K562 (cell line): ENCODE data around the gene GGT6. TPM values are rescaled to one million over a fixed set of nuclear protein-coding genes. Genes with fewer than 3 reads are reported as not detected.

Experiments used
- ATAC-seq: fragments of 200-7000 bp; cut with Tn5 transposase; 3 replicates; pipeline ENCODE4 v1.9.1; 2020; ENCODE audit warnings: moderate library complexity
- BruUV-seq: library from RNA; stranded (reverse); fragments of 400-500 nt; replicated peaks from 2 replicates; lab custom pipeline; 2021; lab: Mats Ljungman, UMichigan
- CTCF ChIA-PET: fragments of 300-600 bp; formaldehyde crosslinking; extraction: SDS; loops from one replicate; lab custom pipeline; 2021; ENCODE audit warnings: low intra/inter-chr PET ratio; lab: Yijun Ruan, JAX
- POLR2A ChIA-PET: fragments of 300-600, 350-650 bp; sonication (Branson Sonifier 250); formaldehyde crosslinking; extraction: SDS; loops from one replicate; lab custom pipeline; 2021; ENCODE audit warnings: antibody characterized with exemption, inconsistent platforms; lab: Yijun Ruan, JAX
- DNase-seq, 4 experiments: peaks; one replicate each; pipeline versions ENCODE4 v3.0.0 to v3.0.0-alpha.2; 2011 to 2018; ENCODE audit warnings: low spot score in 3 of 4, mixed read lengths in 3 of 4; ENCODE audit errors: extremely low read depth in 1 of 4
- FAIRE-seq: peaks from 2 replicates; lab custom pipeline; 2011; peaks lifted over from hg19 to GRCh38; lab: Jason Lieb, UNC
- H2AFZ ChIP-seq: 2 replicates; pipeline ENCODE4 v1.6.0; 2011; ENCODE audit warnings: low read depth, low read length, control low read depth, inconsistent platforms
- H3K27ac ChIP-seq: fragments of 200-600 bp; 3 replicates; pipeline ENCODE4 v1.8.0; 2011; ENCODE audit warnings: low read depth, mild to moderate bottlenecking, control low read depth, inconsistent platforms, low read length, moderate library complexity, mixed read lengths; ENCODE audit errors: extremely low read depth
- H3K27me3 ChIP-seq, 2 experiments: fragments of 300-600 bp in 1 of 2; 2 replicates in 1 of 2; 3 replicates in 1 of 2; pipeline versions ENCODE4 v1.6.0 to v1.8.0; 2011; ENCODE audit warnings: inconsistent platforms in 2 of 2, low read length in 2 of 2, mild to moderate bottlenecking in 1 of 2, mixed read lengths in 1 of 2, moderate library complexity in 1 of 2; ENCODE audit not compliant: control insufficient read depth in 2 of 2, insufficient read depth in 2 of 2
- H3K36me3 ChIP-seq: fragments of 300-600 bp; 3 replicates; pipeline ENCODE4 v1.8.0; 2011; ENCODE audit warnings: mild to moderate bottlenecking, low read length, inconsistent platforms; ENCODE audit not compliant: control insufficient read depth, insufficient read depth
- H3K4me1 ChIP-seq, 2 experiments: fragments of 200-600 bp in 1 of 2; replicated peaks in 1 of 2; 2 replicates in 1 of 2; 3 replicates in 1 of 2; pipeline versions ENCODE4 v1.5.1 to v1.8.0; 2011; ENCODE audit warnings: inconsistent platforms in 2 of 2, low read length in 2 of 2, mild to moderate bottlenecking in 1 of 2, mixed read lengths in 1 of 2, moderate library complexity in 1 of 2; ENCODE audit not compliant: control insufficient read depth in 2 of 2, insufficient read depth in 2 of 2
- H3K4me2 ChIP-seq: 2 replicates; pipeline ENCODE4 v1.6.1; 2011; ENCODE audit warnings: low read length, control low read depth, inconsistent platforms, mixed read lengths; ENCODE audit not compliant: insufficient read depth
- H3K4me3 ChIP-seq: fragments of 200-600 bp; sonication (generic), shearing (Covaris generic); 2 replicates; pipeline ENCODE4 v1.5.1; 2016; ENCODE audit warnings: control low read depth, inconsistent platforms
- H3K79me2 ChIP-seq: fragments of 200-600 bp; 3 replicates; pipeline ENCODE4 v1.8.0; 2011; ENCODE audit warnings: low read length, inconsistent platforms; ENCODE audit not compliant: control insufficient read depth, insufficient read depth
- H3K9ac ChIP-seq, 2 experiments: 2 replicates each; pipeline versions ENCODE4 v1.6.0 to v1.6.1; 2011; ENCODE audit warnings: low read depth in 2 of 2, low read length in 2 of 2, control low read depth in 1 of 2, inconsistent platforms in 1 of 2, mild to moderate bottlenecking in 1 of 2, mixed read lengths in 1 of 2; ENCODE audit not compliant: insufficient read depth in 1 of 2
- H3K9me1 ChIP-seq: one replicate; pipeline ENCODE4 v1.6.0; 2011; ENCODE audit warnings: inconsistent platforms, mild to moderate bottlenecking, low read length, moderate library complexity; ENCODE audit not compliant: control insufficient read depth, insufficient read depth
- H3K9me3 ChIP-seq: replicated peaks from 2 replicates; pipeline ENCODE4 v1.5.1; 2011; ENCODE audit warnings: low read depth, low read length, inconsistent platforms; ENCODE audit not compliant: control insufficient read depth, insufficient read depth
- H4K20me1 ChIP-seq: replicated peaks from 2 replicates; pipeline ENCODE4 v1.6.1; 2011; ENCODE audit warnings: low read length, inconsistent platforms, mixed read lengths; ENCODE audit not compliant: control insufficient read depth, insufficient read depth
- HNRNPK ChIP-seq: fragments of 200-400 bp; formaldehyde crosslinking; IDR thresholded peaks from one replicate; pipeline ENCODE4 v1.6.1; 2018; ENCODE audit warnings: mild to moderate bottlenecking, low read depth, low read length; ENCODE audit not compliant: poor library complexity, severe bottlenecking
- NCOA4 ChIP-seq: fragments of 450-650 bp; IDR thresholded peaks from 2 replicates; pipeline ENCODE4 v1.6.1; 2018; ENCODE audit warnings: mild to moderate bottlenecking; ENCODE audit not compliant: partially characterized antibody
- NR1H2 ChIP-seq: sonication (generic); formaldehyde crosslinking; IDR thresholded peaks from 2 replicates; pipeline ENCODE4 v1.4.0; 2020; ENCODE audit warnings: mild to moderate bottlenecking, missing genetic modification reagents
- PHF20 ChIP-seq: fragments of 450-650 bp; IDR thresholded peaks from 2 replicates; pipeline ENCODE4 v1.6.1; 2018; ENCODE audit not compliant: partially characterized antibody
- SP2 ChIP-seq: IDR thresholded peaks from 2 replicates; pipeline ENCODE4 v1.6.1; 2011; ENCODE audit warnings: mild to moderate bottlenecking, low read depth, low read length, moderate library complexity; ENCODE audit not compliant: poor library complexity, severe bottlenecking; ENCODE audit errors: extremely low read depth
- ZBTB9 ChIP-seq: fragments of 450-650 bp; formaldehyde crosslinking; IDR thresholded peaks from 2 replicates; pipeline ENCODE4 v1.4.0; 2020; ENCODE audit warnings: mild to moderate bottlenecking, moderate library complexity
- ZNF395 ChIP-seq: fragments of 200-800 bp; sonication (Bioruptor generic); IDR thresholded peaks from 2 replicates; pipeline ENCODE4 v1.6.1; 2017; ENCODE audit warnings: missing genetic modification characterization, missing compliant biosample characterization
- ZNF589 ChIP-seq: fragments of 200-800 bp; sonication (Bioruptor generic); IDR thresholded peaks from 2 replicates; pipeline ENCODE4 v1.6.1; 2016; ENCODE audit warnings: low read depth, missing genetic modification characterization, missing compliant biosample characterization
- ZNF668 ChIP-seq: fragments of 250-450 bp; sonication (Bioruptor Pico); IDR thresholded peaks from 2 replicates; pipeline ENCODE4 v1.8.0; 2022; ENCODE audit warnings: mild to moderate bottlenecking, inconsistent platforms
- WGBS: fragments of 100-300 bp; shearing (Covaris generic); methylation state at CpG from one replicate; pipeline ENCODE4 v1.1.6; 2016; ENCODE audit warnings: low coverage, mixed read lengths; ENCODE audit not compliant: insufficient coverage; ENCODE audit errors: missing lambda C conversion rate; 5-methylcytosine and 5-hydroxymethylcytosine counted together
- in situ Hi-C: fragments of 300-500 bp; cut with MboI; formaldehyde crosslinking; loops from 4 replicates; pipeline ENCODE4 v1.15.0; 2018; ENCODE audit warnings: inconsistent platforms, mixed read lengths
- intact Hi-C: fragments of 100-400 bp; cut with micrococcal nuclease; formaldehyde crosslinking; loops from 2 replicates; pipeline ENCODE4 v1.14.2; 2022
- polyA plus RNA-seq, 8 experiments: library from polyadenylated mRNA; depleted of rRNA in 4 of 8; stranded (reverse) in 5 of 8; unstranded in 3 of 8; fragments of >200 nt; fragmentation: Nextera tagmentation in 2 of 8; fragmentation: Illumina TruSeq in 1 of 8; extraction: Ambion mirVana in 2 of 8; extraction: Trizol in 1 of 8; gene quantifications; 2 replicates each; pipeline versions ENCODE4 v1.2.1 to v1.2.3, GENCODE V29; 2011 to 2014; ENCODE audit warnings: inconsistent platforms in 1 of 8, missing spikeins in 1 of 8
- total RNA-seq, 7 experiments: library from RNA; depleted of rRNA in 6 of 7; stranded (reverse); fragments of >200 nt in 6 of 7; fragmentation: Illumina TruSeq in 2 of 7; extraction: Trizol in 2 of 7; gene quantifications; 2 replicates each; pipeline versions ENCODE4 v1.2.1 to v1.2.3, GENCODE V29; 2011 to 2021; ENCODE audit warnings: low replicate concordance in 1 of 7

Gene GGT6
- total and polyA plus RNA-seq, 9 of the 15 experiments (the other 6 are each of a cell fraction or from before 2014, with no cell fraction given) = 0.09 TPM; not detected in 8

- Histone ChIP-seq H3K4me1 (peaks cover 0 to 12% of the 10 kb centered on the region in 2 experiments; a peak in 2 of 5 replicates), H4K20me1 (no peaks in the 10 kb centered on the region), H3K27me3 (peaks cover 3 to 51% of the 10 kb centered on the region in 2 experiments), H3K4me3 (no peak overlapping the region), H3K9ac (no peak overlapping the region), H3K4me2 (no peak overlapping the region), H3K9me1 (no peaks in the 10 kb centered on the region), H3K36me3 (no peaks in the 10 kb centered on the region), H3K9me3 (no peaks in the 10 kb centered on the region), H2AFZ (no peak overlapping the region), H3K79me2 (no peaks in the 10 kb centered on the region), H3K27ac (no peak overlapping the region)
- ChIA-PET POLR2A (interaction anchor here (0.6 kb wide), 2 partner anchors 49 to 88 kb away, joined by 3 read pairs; no protein-coding TSS in a partner anchor), CTCF (no interaction called here)
- ATAC-seq = no peak
- no peak for FAIRE-seq
- no TSS peak for BruUV-seq
- whole genome bisulfite sequencing = 13% methylated on average over 12 of the region's 18 CpGs
- no peak for DNase-seq
- intact Hi-C loops (no loop called here), in situ Hi-C loops (no loop called here)
- TF ChIP-seq ZNF668 (CRISPR knock-in tag) (no peak), ZBTB9 (no peak), NCOA4 (no peak), ZNF589 (no peak), SP2 (no peak), ZNF395 (CRISPR knock-in tag) (no peak), PHF20 (no peak), NR1H2 (CRISPR knock-in tag) (no peak), HNRNPK (no peak)
Measured at GRCh38 chr17:4576729-4577322, 16.4 kb upstream of the GGT6 start.
